GM12892 (cell line): Measurements from ENCODE around the gene PACS2.
"Not testable (repeated sequence)": the region's sequence is repeated elsewhere in the genome, so short reads cannot be mapped to it uniquely, and the experiment has no call there.

Experiments used
- DNase-seq: peaks from one replicate; pipeline ENCODE4 v3.0.0; 2011; ENCODE audit not compliant: insufficient read length
- FAIRE-seq: peaks from 2 replicates; lab custom pipeline; 2011; peaks lifted over from hg19 to GRCh38; lab: Jason Lieb, UNC
- POLR2A ChIP-seq: IDR thresholded peaks from 2 replicates; pipeline ENCODE4 v1.6.1; 2011; ENCODE audit warnings: low read depth, low read length, control low read depth
- POLR2AphosphoS5 ChIP-seq: IDR thresholded peaks from 2 replicates; pipeline ENCODE4 v1.6.1; 2011; ENCODE audit warnings: low read depth, low read length, control low read depth
- TAF1 ChIP-seq: IDR thresholded peaks from 2 replicates; pipeline ENCODE4 v1.6.1; 2011; ENCODE audit warnings: low read depth, mild to moderate bottlenecking, control low read depth, low read length, borderline replicate concordance

Gene PACS2

DNA sequence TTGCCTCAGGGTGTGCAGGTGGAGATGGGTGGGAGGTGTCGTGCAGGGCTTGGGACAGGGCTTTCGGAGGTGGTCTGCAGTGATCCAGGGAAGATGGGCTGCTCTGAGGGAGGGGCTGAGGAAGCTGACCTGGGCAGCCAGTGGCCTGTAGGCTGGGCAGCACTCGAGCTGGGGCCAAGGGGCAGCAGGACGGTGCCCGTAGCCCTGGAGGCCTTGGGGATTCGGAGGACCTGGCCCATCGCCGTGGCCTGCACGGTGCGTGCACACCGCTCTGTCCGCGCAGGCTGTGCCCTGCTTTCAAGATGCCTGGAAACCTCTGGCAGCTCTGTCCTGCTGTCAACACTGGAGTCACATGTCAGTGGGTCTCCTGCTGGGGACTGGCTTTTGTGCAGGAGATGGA, 9.1 kb downstream of the PACS2 start:
- DNase-seq (no peak), FAIRE-seq (no peak)
- no peak for TF ChIP-seq POLR2A
- TF ChIP-seq TAF1: no peak
- TF ChIP-seq POLR2AphosphoS5: no peak

- no peak for FAIRE-seq
- no peak for DNase-seq
- TF ChIP-seq POLR2A: no peak
- TF ChIP-seq TAF1: no peak
- no peak for TF ChIP-seq POLR2AphosphoS5
Observed at GRCh38 chr14:105324080-105324778, 9.7 kb downstream of the PACS2 start.

GRCh38 chr14:105324871-105325270, 10.3 kb downstream of the PACS2 start:
- no peak for TF ChIP-seq TAF1
- no peak for TF ChIP-seq POLR2A
- TF ChIP-seq POLR2AphosphoS5: no peak
- DNase-seq (no peak), FAIRE-seq (no peak)

DNA sequence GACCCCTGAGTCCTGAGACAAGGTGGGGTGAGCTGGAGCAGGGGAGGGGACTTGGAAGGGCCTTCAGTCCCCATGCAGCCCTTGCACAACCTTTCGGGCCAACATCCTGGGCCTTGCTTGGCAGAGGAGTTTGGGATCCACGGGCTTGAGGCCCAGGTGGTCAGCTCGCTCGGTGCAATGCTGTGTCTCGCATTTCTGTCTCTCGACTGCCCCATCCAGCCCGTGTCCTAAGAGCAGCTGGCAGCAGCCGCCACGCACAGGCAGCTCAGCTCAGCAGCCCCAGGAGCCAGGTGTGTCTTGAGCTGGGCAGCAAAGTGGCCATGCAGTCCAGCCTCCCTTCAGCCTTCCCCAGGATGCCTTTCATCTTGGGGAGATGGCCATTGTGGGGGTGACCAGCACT, 10.8 kb downstream of the PACS2 start:
- DNase-seq: no peak
- no peak for FAIRE-seq
- TF ChIP-seq TAF1 (no peak), POLR2AphosphoS5 (no peak), POLR2A (no peak)

- no peak for FAIRE-seq
- no peak for DNase-seq
- no peak for TF ChIP-seq POLR2AphosphoS5
Observed at GRCh38 chr14:105325716-105326567, 11.4 kb downstream of the PACS2 start.

GRCh38 chr14:105326568-105326867, 12.0 kb downstream of the PACS2 start:
- TF ChIP-seq TAF1 (no peak), POLR2AphosphoS5 (no peak), POLR2A (no peak)

DNA sequence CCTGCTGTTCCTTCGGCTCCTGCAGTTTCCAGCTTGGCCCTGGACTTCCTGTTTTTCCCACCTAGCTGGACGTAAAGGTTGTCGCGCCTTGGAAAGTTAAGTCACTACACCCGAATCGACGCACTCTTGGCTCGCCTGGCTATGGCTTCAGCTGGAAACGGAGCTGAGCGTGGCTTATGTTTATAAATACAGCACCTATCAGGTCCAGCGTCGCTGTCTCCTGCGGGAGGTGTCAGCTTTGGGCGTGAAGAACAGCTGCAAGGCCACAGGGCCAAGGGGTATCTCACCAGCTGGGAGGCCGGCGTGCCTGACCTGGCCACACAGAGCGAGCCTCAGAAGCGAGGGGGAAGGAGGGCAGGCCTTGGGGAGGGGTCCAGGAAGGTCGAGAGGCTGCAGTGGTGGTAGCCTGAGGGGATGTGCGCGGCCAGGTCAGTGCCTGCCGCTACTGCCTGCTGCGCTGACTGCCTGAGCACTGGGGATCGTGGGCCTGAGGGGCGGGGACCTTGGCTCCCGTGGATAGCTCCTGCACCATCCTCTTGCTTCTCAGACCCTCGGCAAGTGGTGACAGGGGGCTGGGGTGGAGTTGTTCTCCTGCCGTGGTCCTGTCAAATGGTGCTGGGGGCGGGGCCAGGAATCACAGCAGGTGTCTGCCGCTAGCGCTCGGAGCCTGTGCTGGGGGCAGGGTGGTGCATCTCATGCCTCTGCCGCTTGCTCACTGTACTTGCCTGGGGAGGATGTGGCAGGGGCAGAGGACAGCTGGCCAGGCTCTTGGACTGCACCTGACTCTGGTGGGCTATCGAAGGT, 12.5 kb downstream of the PACS2 start:
- FAIRE-seq (no peak), DNase-seq (no peak)
- TF ChIP-seq TAF1: no peak
- TF ChIP-seq POLR2AphosphoS5: no peak
- TF ChIP-seq POLR2A: no peak

More at GRCh38 chr14:105326568-105326867, 12.0 kb downstream of the PACS2 start:
- no peak for FAIRE-seq
- DNase-seq: no peak

GRCh38 chr14:105327695-105328045, 13.1 kb downstream of the PACS2 start:
- FAIRE-seq, DNase-seq: not testable (repeated sequence)

DNA sequence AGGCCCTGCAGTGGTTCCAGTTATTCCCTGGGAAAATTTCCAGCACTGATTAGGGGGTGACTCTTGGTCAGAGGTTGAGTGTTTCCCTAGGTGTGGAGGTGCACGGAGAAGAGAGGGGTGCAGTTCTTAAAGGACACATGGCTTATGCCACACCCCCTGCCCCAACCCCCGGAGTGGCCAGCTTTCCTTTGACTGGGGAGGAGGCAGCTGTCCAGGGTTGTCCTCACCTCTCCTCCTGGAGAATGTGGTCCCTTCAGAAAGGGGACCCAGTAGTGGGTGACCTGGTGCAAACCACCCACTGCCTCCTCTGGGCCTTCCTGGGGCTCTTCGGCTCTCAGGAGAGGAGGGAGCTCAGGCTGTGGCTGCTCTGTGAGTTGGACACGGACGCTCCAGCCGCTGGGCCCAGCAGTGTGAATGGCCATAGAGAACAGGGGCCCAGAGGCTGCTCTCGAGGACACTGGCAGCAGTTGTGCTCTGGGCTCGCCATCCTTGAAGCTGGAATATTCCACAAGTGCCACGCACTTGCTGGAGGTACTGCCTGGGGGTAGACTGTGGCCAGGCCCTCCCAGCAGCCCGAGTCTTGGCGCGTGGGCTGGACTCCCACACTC, 13.6 kb downstream of the PACS2 start:
- no peak for TF ChIP-seq POLR2AphosphoS5
- TF ChIP-seq TAF1: no peak
- TF ChIP-seq POLR2A: no peak

DNA sequence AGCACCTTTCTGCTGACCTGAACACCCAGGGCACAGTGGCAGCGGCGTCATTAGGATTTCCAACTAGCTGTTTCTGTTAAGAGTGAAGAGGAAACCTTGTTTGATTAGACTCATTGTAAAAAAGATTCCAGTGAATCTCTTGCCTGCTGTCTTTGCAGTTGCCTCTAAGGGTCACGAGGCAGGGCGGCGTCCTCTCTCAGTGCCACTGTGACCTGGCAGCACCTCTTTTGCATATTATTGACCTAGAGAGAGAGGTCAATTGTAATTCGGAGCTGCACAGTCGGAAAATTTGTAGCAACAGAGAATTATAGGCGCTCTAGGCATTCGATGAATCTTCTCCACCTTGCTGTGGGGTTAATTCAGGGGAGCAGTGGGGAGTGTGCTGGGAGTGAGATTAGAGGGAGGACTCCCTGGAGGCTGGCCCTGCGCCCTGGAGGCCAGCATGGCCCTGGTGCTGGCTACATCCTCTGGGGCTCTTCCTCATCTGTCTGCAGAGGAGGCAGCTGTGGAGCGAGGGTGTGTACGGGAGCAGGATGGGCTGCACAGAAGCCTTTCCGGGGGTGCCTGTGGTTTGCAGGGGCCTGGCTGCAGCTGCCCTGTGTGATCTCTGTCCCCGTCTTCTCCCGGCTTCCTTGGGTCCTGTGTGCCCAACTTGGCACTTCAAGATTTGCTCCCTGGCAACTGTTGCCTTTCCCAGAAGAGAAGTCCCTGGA, 14.3 kb downstream of the PACS2 start:
- TF ChIP-seq POLR2AphosphoS5: no peak
- TF ChIP-seq TAF1: no peak
- TF ChIP-seq POLR2A: no peak
- no peak for DNase-seq
- no peak for FAIRE-seq

More for the DNA sequence above, 13.6 kb downstream of the PACS2 start:
- no peak for FAIRE-seq
- DNase-seq: no peak

GRCh38 chr14:105329411-105330150, 15.0 kb downstream of the PACS2 start:
- no peak for TF ChIP-seq POLR2AphosphoS5
- no peak for TF ChIP-seq TAF1
- no peak for TF ChIP-seq POLR2A
- DNase-seq (no peak), FAIRE-seq (no peak)
